ENCODE measurements around the gene SMIM35.

- TF ChIP-seq POLR2AphosphoS5 (IDR thresholded peaks at IDR 0.05; ENCODE audit: borderline replicate concordance, low read depth, low read length) (no peak), EZH2 (IDR thresholded peaks at IDR 0.05) (no peak)
Observed at GRCh38 chr11:117979481-117980211, 107.1 kb downstream of the SMIM35 start.
